HEK293 (cell line): Measurements from ENCODE around the gene NOVA2.

ENCODE experiments used
- ATF2 ChIP-seq: fragments of 450-650 bp; formaldehyde crosslinking; IDR thresholded peaks from 2 replicates; pipeline ENCODE4 v1.5.1; 2016; ENCODE audit warnings: missing biosample characterization, missing genetic modification characterization, low read depth
- MEIS1 ChIP-seq: sonication (generic); formaldehyde crosslinking; IDR thresholded peaks from 2 replicates; pipeline ENCODE4 v1.8.1; 2022; ENCODE audit warnings: missing genetic modification reagents, mild to moderate bottlenecking, borderline replicate concordance
- REST ChIP-seq: fragments of 450-650 bp; formaldehyde crosslinking; IDR thresholded peaks from 2 replicates; pipeline ENCODE4 v1.5.1; 2016; ENCODE audit warnings: missing biosample characterization, missing genetic modification characterization
- ZNF292 ChIP-seq: fragments of 450-650 bp; formaldehyde crosslinking; IDR thresholded peaks from 2 replicates; pipeline ENCODE4 v1.5.1; 2016; ENCODE audit warnings: low read depth, missing biosample characterization, missing genetic modification characterization, borderline replicate concordance
- ZNF341 ChIP-seq: fragments of 450-650 bp; formaldehyde crosslinking; IDR thresholded peaks from 2 replicates; pipeline ENCODE4; 2016; ENCODE audit warnings: low read depth, missing biosample characterization, missing genetic modification characterization
- ZNF416 ChIP-seq: fragments of 450-650 bp; formaldehyde crosslinking; IDR thresholded peaks from 2 replicates; pipeline ENCODE4 v1.5.1; 2016; ENCODE audit warnings: missing biosample characterization, missing genetic modification characterization
- TF ChIP-seq, protein P1 (sequence below): fragments of 450-650 bp; formaldehyde crosslinking; IDR thresholded peaks from 2 replicates; pipeline ENCODE4 v1.5.1; 2016; ENCODE audit warnings: missing biosample characterization, missing genetic modification characterization

DNA sequence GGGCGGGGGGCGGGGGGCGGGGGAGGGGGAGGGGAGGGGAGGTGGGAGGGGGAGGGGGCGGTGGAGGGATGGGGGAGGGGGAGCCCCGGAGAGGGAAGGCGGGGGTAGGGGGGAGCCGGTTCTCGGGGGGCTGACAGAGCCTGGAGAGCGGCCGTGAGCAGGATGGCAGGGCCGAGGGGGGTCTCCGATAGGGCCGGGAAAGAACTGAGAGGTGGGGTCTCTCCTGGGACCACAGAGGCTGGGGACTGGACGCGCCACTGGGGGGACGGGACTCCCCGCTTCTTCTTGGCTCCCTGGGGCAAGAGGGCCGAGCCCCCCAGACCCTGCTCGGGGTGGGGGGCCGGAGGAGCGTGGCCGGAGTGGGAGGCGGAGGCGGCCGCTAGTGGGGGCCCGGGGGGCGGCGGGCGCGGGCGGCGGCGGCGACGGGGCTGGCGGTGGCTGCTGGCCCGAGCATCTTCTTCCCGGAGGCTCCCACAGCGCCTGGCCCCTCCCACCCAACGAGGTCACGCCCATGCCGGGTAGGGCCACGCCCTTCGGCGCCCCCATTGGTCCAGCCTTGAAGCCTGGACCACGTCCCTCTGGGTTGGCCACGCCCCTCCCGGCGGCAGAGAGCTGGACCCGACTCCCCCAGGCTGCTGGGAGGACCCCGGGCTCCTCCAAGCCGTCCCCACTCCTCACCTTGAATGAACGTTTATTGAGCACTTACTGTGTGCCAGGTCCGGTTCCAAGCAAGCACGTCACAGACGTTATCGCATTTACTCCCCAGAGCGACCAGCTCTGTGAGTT lies at the start of gene NOVA2:
- TF ChIP-seq ZNF416 (tag by site-specific recombination) (no peak), ATF2 (tag by site-specific recombination) (no peak), ZNF292 (tag by site-specific recombination) (no peak), MEIS1 (CRISPR knock-in tag) (no peak), REST (tag by site-specific recombination) (no peak), ZNF341 (tag by site-specific recombination) (no peak)
- TF ChIP-seq, protein P1, sequence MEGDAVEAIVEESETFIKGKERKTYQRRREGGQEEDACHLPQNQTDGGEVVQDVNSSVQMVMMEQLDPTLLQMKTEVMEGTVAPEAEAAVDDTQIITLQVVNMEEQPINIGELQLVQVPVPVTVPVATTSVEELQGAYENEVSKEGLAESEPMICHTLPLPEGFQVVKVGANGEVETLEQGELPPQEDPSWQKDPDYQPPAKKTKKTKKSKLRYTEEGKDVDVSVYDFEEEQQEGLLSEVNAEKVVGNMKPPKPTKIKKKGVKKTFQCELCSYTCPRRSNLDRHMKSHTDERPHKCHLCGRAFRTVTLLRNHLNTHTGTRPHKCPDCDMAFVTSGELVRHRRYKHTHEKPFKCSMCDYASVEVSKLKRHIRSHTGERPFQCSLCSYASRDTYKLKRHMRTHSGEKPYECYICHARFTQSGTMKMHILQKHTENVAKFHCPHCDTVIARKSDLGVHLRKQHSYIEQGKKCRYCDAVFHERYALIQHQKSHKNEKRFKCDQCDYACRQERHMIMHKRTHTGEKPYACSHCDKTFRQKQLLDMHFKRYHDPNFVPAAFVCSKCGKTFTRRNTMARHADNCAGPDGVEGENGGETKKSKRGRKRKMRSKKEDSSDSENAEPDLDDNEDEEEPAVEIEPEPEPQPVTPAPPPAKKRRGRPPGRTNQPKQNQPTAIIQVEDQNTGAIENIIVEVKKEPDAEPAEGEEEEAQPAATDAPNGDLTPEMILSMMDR = no peak
